ENCODE measurements around the gene PCP4L1. TPM values are rescaled to one million over a fixed set of nuclear protein-coding genes. Genes with fewer than 3 reads are reported as not detected.
A peak's percentile ranks its signal among the peaks of the same experiment; 100 is the strongest.

The PCP4L1 gene
- polyA plus RNA-seq, 2 of the 4 experiments (the other 2 are of a cell fraction): not detected

DNA sequence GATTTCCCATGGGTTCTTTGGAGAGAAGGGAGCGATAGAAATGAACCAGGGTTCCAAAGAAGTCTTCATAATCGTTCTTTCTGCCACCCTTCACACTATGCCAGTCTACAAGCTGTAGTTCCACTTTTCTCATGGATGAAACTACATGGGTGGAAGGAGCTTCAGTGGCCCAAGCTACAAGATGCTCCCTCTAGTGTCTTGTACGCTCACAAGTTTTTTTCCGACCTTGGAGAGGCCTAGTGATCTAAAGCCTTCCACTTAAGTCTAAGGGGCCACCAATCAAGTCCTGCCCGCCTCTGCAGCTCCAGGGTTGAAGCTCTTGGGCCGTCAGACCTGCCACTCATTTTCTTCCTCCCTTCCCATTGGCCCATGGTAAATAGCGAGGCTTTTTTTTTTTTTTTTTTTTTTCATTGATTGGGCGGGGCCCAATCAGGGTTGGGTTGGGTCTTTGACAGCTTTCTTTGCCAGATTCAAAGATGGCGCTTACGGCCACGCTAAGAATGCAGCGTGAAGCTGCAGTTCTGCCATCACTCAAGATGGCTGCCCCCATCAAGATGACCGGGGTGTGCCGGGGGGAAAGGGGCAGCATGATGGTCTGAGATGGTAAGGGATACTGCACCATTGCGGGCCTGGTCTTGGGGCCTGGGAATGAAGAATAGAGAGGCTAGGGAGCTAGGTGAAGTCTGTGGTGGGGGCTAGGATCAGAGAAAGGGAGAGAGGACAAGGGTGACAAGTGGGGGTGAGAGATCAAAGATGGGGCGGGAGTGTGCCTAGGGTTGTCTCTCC lies 32.8 kb upstream of the PCP4L1 start, which contains the start of gene TOMM40L:
Gene TOMM40L (plus strand): TSS at position 527 of the 786 bp plus-strand sequence. CDS start 430 bp downstream, outside the sequence.
- WGBS (ENCODE audit: missing lambda C conversion rate): 7% methylated on average over 16 of the region's 16 CpGs
- TF ChIP-seq CTCF (IDR thresholded peaks at IDR 0.05): peak; percentile 49
- peak; percentile 43; the same call in 1 of the 2 replicates for TF ChIP-seq MAX (IDR thresholded peaks at IDR 0.05)
- peak in 1 of 2 experiments; percentile 40; a peak in 3 of 5 replicates for TF ChIP-seq RAD21 (conservative IDR thresholded peaks at IDR 0.05 in 1 of 2, IDR thresholded peaks at IDR 0.05 in 1 of 2)
- TF ChIP-seq JUN (IDR thresholded peaks at IDR 0.05): peak in 1 of 2 experiments; percentile 35; a peak in 1 of 5 replicates
- no peak for TF ChIP-seq CBX2 (IDR thresholded peaks at IDR 0.05; ENCODE audit: borderline replicate concordance, low read depth)
- no peak for TF ChIP-seq GATA3 (IDR thresholded peaks at IDR 0.05; ENCODE audit: borderline replicate concordance)
- TF ChIP-seq POLR2A (IDR thresholded peaks at IDR 0.05; ENCODE audit: low read length): peak; percentile 43; the same call in 1 of the 2 replicates
- TF ChIP-seq PBX3 (IDR thresholded peaks at IDR 0.05): peak; percentile 92
- TF ChIP-seq SMC3 (IDR thresholded peaks at IDR 0.05): peak; percentile 55; the same call in 2 of the 3 replicates
- no peak for TF ChIP-seq BHLHE40 (IDR thresholded peaks at IDR 0.05; ENCODE audit: low read depth, low read length)
- peak; percentile 82 for TF ChIP-seq KDM5A (IDR thresholded peaks at IDR 0.05)
- TF ChIP-seq HDAC2 (IDR thresholded peaks at IDR 0.05): no peak
- no peak for TF ChIP-seq CBX8 (IDR thresholded peaks at IDR 0.05)
- TF ChIP-seq CEBPB (IDR thresholded peaks at IDR 0.05): no peak
- TF ChIP-seq ATOH8 (CRISPR knock-in tag; IDR thresholded peaks at IDR 0.05; ENCODE audit: low read depth): no peak
- Histone ChIP-seq H3K4me1 (peaks cover 13% of the 10 kb centered on the region), H3K9me3 (no peaks in the 10 kb centered on the region), H3K4me2 (peak within 1 kb of the TSS; percentile 93), H3K4me3 (peak within 1 kb of the TSS; percentile 57), H3K27ac (peak within 1 kb of the TSS; percentile 72 to 85)
- FAIRE-seq (peak; percentile 28), DNase-seq (ENCODE audit: low read depth in 1 of 2, low spot score in 1 of 2) (peak; percentile 97 to 99), ATAC-seq (peak; percentile 93 to 98)
- ChIA-PET CTCF (interaction anchor here (0.7 to 20.1 kb wide), 22 partner anchors 8 to 182 kb away, joined by 3 to 319 read pairs (median 14); partner anchors contain the start of genes ADAMTS4, CFAP126, FCER1G and NDUFS2), POLR2A (interaction anchor here (0.6 to 1.6 kb wide), 12 partner anchors 9 to 203 kb away, joined by 3 to 23 read pairs (median 6); partner anchors contain the start of genes NDUFS2 and SDHC)

GRCh38 chr1:161226320-161226711 lies 32.2 kb upstream of the PCP4L1 start:
- POLR2A ChIA-PET: interaction anchor here (0.6 to 1.6 kb wide), 8 partner anchors 11 to 163 kb away, joined by 4 to 23 read pairs (median 10); partner anchors contain the start of genes NDUFS2 and SDHC
- peak overlapping the region; percentile 57 for H3K4me3 ChIP-seq
- DNase-seq (ENCODE audit: low read depth in 1 of 2, low spot score in 1 of 2): no peak
- ATAC-seq: no peak
- no peak for FAIRE-seq
- H3K4me1 ChIP-seq: peaks cover 13% of the 10 kb centered on the region
- no peak for TF ChIP-seq MAX (IDR thresholded peaks at IDR 0.05)
- no peak for TF ChIP-seq RAD21 (conservative IDR thresholded peaks at IDR 0.05 in 1 of 2, IDR thresholded peaks at IDR 0.05 in 1 of 2)
- TF ChIP-seq BHLHE40 (IDR thresholded peaks at IDR 0.05; ENCODE audit: low read depth, low read length): no peak
- no peak for TF ChIP-seq MYC (IDR thresholded peaks at IDR 0.05; ENCODE audit: borderline replicate concordance, low read length)
- TF ChIP-seq CBX8 (IDR thresholded peaks at IDR 0.05): no peak
- TF ChIP-seq, protein P1, sequence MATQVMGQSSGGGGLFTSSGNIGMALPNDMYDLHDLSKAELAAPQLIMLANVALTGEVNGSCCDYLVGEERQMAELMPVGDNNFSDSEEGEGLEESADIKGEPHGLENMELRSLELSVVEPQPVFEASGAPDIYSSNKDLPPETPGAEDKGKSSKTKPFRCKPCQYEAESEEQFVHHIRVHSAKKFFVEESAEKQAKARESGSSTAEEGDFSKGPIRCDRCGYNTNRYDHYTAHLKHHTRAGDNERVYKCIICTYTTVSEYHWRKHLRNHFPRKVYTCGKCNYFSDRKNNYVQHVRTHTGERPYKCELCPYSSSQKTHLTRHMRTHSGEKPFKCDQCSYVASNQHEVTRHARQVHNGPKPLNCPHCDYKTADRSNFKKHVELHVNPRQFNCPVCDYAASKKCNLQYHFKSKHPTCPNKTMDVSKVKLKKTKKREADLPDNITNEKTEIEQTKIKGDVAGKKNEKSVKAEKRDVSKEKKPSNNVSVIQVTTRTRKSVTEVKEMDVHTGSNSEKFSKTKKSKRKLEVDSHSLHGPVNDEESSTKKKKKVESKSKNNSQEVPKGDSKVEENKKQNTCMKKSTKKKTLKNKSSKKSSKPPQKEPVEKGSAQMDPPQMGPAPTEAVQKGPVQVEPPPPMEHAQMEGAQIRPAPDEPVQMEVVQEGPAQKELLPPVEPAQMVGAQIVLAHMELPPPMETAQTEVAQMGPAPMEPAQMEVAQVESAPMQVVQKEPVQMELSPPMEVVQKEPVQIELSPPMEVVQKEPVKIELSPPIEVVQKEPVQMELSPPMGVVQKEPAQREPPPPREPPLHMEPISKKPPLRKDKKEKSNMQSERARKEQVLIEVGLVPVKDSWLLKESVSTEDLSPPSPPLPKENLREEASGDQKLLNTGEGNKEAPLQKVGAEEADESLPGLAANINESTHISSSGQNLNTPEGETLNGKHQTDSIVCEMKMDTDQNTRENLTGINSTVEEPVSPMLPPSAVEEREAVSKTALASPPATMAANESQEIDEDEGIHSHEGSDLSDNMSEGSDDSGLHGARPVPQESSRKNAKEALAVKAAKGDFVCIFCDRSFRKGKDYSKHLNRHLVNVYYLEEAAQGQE (IDR thresholded peaks at IDR 0.05): no peak
- no peak for TF ChIP-seq EHF (CRISPR knock-in tag; IDR thresholded peaks at IDR 0.05)
- no peak for TF ChIP-seq HOXB13 (CRISPR knock-in tag; IDR thresholded peaks at IDR 0.05; ENCODE audit: low read depth)
- TF ChIP-seq SREBF2 (IDR thresholded peaks at IDR 0.05): no peak
- TF ChIP-seq EP300 (IDR thresholded peaks at IDR 0.05): no peak
- TF ChIP-seq FOSL2 (IDR thresholded peaks at IDR 0.05): no peak
- no peak for TF ChIP-seq FOSL2 (CRISPR knock-in tag; IDR thresholded peaks at IDR 0.05)
- TF ChIP-seq MAFK (IDR thresholded peaks at IDR 0.05; ENCODE audit: partially characterized antibody): no peak
- no peak for TF ChIP-seq JUNB (IDR thresholded peaks at IDR 0.05)
- no peak for TF ChIP-seq BCL3 (IDR thresholded peaks at IDR 0.05)
- no peak for TF ChIP-seq KDM5A (IDR thresholded peaks at IDR 0.05)
- no peak for TF ChIP-seq EHMT2 (IDR thresholded peaks at IDR 0.05; ENCODE audit: low read depth)
- peak overlapping the region; percentile 72 to 85 for H3K27ac ChIP-seq
- H3K4me2 ChIP-seq: peak overlapping the region; percentile 93
- 10% methylated on average over 15 of the region's 15 CpGs for WGBS (ENCODE audit: missing lambda C conversion rate)
- CTCF ChIA-PET: interaction anchor here (0.7 to 20.1 kb wide), 24 partner anchors 8 to 182 kb away, joined by 3 to 319 read pairs (median 11); partner anchors contain the start of genes ADAMTS4, CFAP126, FCER1G and NDUFS2
- no peaks in the 10 kb centered on the region for H3K9me3 ChIP-seq

Measured in A549 (cell line).